PFSK-1 (cell line): Measurements from ENCODE around the gene NUDT8.

Experiments used
- FOXP2 ChIP-seq: optimal IDR thresholded peaks from 2 replicates; pipeline ENCODE3; 2011; ENCODE audit warnings: borderline replicate concordance, control low read depth, inconsistent platforms; ENCODE audit not compliant: insufficient read depth; ENCODE audit errors: extremely low read length, extremely low read depth
- POLR2AphosphoS5 ChIP-seq: IDR thresholded peaks from 2 replicates; pipeline ENCODE4 v1.6.1; 2012; ENCODE audit warnings: low read depth, mild to moderate bottlenecking, control low read depth, low read length, moderate library complexity
- SIN3A ChIP-seq: IDR thresholded peaks from 2 replicates; pipeline ENCODE4 v1.6.1; 2012; ENCODE audit warnings: mild to moderate bottlenecking, low read length, moderate library complexity, borderline replicate concordance; ENCODE audit not compliant: insufficient read depth
- TAF1 ChIP-seq: IDR thresholded peaks from 2 replicates; pipeline ENCODE4 v1.6.1; 2012; ENCODE audit warnings: low read length, control low read depth, borderline replicate concordance; ENCODE audit not compliant: insufficient read depth
- TF ChIP-seq, protein P1 (sequence below), 2 experiments: IDR thresholded peaks; 2 replicates each; pipeline versions ENCODE4 v1.6.1 to v1.8.0; 2011 to 2012; ENCODE audit warnings: low read depth in 2 of 2, low read length in 2 of 2, control low read depth in 1 of 2, inconsistent platforms in 1 of 2, mild to moderate bottlenecking in 1 of 2, moderate library complexity in 1 of 2; ENCODE audit not compliant: insufficient read depth in 1 of 2

NUDT8 gene

DNA sequence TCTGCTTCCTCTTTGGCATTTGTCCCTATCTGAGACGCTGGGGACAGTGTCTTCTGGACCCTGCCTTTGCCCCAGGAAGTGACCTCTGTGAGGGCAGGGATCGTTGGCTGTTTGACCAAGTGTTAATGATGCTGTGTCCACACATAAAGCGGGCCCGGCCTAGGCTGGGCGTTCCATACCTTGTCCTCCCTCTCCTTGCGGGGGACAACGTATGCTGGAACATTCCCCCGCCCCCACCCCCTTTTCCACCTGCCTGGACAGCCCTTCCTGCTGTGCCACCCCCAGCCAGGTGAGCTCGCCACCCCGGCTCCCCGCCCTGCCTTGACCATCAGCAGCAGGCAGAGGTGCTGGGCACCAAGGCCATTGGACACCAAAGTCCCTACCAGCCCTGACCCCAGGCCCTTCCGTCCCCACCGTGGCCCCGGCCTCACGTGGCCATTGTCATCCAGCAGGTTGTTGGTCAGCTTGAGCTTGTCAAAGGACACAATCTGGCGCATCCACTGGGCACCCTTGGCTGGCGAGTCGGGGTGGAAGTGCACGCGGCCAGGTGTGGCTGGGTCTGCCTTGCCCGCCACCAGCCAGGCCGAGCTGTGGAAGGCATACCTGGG lies 4.1 kb upstream of the NUDT8 start:
- TF ChIP-seq, protein P1, sequence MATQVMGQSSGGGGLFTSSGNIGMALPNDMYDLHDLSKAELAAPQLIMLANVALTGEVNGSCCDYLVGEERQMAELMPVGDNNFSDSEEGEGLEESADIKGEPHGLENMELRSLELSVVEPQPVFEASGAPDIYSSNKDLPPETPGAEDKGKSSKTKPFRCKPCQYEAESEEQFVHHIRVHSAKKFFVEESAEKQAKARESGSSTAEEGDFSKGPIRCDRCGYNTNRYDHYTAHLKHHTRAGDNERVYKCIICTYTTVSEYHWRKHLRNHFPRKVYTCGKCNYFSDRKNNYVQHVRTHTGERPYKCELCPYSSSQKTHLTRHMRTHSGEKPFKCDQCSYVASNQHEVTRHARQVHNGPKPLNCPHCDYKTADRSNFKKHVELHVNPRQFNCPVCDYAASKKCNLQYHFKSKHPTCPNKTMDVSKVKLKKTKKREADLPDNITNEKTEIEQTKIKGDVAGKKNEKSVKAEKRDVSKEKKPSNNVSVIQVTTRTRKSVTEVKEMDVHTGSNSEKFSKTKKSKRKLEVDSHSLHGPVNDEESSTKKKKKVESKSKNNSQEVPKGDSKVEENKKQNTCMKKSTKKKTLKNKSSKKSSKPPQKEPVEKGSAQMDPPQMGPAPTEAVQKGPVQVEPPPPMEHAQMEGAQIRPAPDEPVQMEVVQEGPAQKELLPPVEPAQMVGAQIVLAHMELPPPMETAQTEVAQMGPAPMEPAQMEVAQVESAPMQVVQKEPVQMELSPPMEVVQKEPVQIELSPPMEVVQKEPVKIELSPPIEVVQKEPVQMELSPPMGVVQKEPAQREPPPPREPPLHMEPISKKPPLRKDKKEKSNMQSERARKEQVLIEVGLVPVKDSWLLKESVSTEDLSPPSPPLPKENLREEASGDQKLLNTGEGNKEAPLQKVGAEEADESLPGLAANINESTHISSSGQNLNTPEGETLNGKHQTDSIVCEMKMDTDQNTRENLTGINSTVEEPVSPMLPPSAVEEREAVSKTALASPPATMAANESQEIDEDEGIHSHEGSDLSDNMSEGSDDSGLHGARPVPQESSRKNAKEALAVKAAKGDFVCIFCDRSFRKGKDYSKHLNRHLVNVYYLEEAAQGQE (IDR thresholded peaks at IDR 0.05; ENCODE audit: insufficient read depth in 1 of 2, low read depth in 2 of 2, low read length in 2 of 2): no peak
- TF ChIP-seq FOXP2 (no peak), POLR2AphosphoS5 (no peak), SIN3A (no peak), TAF1 (no peak)

DNA sequence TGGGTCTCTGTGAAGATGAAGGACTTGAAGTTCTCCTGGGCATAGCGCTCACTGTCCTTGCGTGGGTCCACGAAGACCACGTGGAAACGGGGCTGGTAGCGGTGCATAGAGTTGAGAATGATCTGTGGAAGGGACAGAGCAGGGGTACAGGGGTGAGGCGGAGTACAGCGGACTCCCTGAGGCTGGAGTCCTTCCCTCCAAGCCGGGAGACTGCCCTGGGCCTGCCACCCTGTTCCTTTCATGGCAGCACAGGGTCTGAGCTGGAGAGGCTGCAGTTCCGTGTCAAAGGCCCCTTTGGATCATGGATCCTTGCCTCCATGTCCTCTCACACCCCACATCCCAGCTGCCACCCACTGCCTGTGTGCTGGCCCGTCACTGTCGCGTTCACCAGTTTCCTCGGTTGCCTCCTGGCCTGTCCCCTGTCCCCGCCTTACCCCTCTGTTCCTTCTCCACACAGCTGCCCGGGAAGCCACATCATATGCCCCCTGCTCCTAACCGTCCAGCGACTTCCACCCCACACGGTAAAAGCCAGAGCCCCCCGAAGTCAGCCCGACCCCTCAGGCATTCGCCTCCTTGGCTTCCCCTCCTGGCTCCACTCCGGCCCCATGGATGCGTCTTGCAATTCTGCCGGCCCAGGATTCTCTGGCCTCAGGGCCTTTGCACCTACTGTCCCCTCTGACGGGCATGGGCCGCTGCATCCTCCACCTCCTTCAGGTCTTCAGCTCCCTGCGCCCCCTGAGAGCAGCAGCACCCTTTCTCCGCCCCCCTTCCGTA lies 3.4 kb upstream of the NUDT8 start:
- TF ChIP-seq FOXP2 (no peak), SIN3A (no peak), TAF1 (no peak), POLR2AphosphoS5 (no peak)
- TF ChIP-seq, protein P1 (IDR thresholded peaks at IDR 0.05; ENCODE audit: insufficient read depth in 1 of 2, low read depth in 2 of 2, low read length in 2 of 2): no peak

DNA sequence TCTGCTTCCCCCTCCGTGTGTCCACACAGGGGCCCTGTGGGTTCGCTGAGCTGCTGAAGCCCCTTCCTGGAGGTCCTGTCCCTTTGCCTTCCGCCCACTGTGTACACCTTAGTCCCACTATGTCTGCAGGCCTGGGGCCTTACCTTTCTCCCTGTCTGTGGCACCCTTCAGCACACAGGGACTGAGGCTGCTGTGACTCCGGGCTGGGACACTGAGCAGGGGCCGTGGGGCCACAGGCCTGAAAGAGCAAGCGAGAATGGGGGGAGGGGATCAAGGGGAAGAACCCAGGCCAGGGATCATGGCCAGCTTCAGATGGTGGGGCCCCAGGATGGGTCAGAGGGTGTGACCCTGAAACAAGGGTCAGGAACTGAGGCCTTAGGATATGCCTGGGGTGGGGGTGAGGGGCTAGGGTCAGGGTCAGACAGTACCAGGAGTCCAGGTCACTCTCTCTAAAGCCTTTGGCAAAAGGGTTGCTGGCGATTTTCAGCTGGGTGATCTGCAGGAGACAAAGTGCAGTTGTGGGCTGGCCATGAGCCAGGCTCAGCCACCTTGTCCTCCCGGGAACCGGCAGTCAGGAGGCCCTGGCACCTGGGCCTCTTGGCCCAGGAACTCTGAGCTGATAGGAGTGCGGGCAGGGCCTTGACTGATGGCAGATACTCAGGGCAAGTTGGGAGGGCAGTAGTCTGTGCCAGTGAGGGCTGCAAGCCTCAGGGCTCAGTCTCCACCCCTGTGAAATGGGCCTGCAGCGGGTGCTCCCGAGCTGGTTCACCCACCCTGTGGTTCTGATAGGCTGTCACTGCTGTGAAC lies 2.6 kb upstream of the NUDT8 start:
- TF ChIP-seq, protein P1 (IDR thresholded peaks at IDR 0.05; ENCODE audit: insufficient read depth in 1 of 2, low read depth in 2 of 2, low read length in 2 of 2): no peak
- no peak for TF ChIP-seq TAF1

DNA sequence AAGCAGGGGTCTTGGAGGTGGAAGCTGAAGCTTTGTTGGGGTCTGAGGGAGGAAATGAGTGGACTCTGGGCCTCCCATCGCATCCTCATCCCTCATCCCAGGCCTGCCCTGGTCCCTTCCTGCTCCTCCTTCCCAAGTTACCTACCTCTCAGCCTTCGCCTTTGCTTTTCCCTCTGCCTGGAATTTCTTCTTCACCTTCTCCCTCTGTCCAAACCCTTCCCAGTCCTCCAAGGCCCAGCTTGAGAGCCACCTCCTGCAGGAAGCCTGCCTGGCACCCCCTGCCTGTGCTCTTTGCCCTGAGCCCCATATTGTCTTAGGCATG lies 2.1 kb upstream of the NUDT8 start:
- TF ChIP-seq FOXP2 (no peak), POLR2AphosphoS5 (no peak), TAF1 (no peak), SIN3A (no peak)
- TF ChIP-seq, protein P1 (IDR thresholded peaks at IDR 0.05; ENCODE audit: insufficient read depth in 1 of 2, low read depth in 2 of 2, low read length in 2 of 2): no peak

DNA sequence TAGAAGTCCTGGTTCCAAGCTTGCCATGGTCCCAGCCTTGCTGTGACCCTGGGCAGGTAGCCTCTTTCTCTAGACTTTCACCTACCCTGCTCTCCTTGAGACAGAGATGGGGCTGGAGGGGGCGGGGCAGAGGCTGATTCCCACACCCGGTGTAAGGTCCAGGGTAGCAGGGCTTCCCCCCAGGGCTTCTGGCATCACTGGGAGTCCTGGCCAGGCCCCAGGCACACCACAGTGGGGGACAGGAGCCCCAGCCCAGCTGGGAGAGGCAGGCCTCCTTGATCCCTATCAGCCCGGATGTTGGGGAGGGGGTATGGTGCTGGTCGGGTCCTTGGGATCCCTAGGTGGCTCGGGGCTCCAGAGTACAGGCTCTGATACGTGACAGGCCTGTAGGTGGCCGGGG lies 1.7 kb upstream of the NUDT8 start:
- TF ChIP-seq, protein P1 (IDR thresholded peaks at IDR 0.05; ENCODE audit: insufficient read depth in 1 of 2, low read depth in 2 of 2, low read length in 2 of 2): no peak
- no peak for TF ChIP-seq TAF1
- TF ChIP-seq SIN3A: no peak
- TF ChIP-seq FOXP2: no peak
- TF ChIP-seq POLR2AphosphoS5: no peak
